Activated naive CD4-positive, alpha-beta T cell treated with anti-CD3 and anti-CD28 coated beads, Interleukin-2, amount 50 U/mL, for 16 hours (primary cell): ENCODE measurements around the gene DLG2.

Experiments
- DNase-seq: peaks from one replicate; pipeline ENCODE4 v3.0.0-alpha.2; 2020

DLG2 gene

DNA sequence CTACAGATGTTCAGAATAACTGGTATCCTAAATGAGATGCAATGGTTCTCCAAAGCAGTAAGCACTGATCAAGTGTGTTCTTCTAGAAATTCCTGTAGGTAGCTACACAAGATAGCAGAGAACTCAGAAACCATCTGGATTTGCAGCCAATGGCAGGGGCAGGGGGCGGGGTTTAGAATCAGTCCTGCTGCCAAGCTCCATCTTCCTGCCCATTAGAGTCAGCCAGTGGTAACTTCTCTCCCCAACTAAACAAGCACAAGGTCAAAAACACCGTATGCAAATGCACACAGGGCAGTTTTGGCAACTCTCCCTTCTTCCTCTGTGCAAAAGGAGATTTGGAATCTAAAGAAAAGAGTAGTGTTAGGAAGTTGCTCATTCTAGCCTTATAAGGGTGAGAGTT is 2103.5 kb downstream of the DLG2 start:
- DNase-seq: no peak

- no peak for DNase-seq
Measured at GRCh38 chr11:83522911-83523310, 2104.2 kb downstream of the DLG2 start.

DNA sequence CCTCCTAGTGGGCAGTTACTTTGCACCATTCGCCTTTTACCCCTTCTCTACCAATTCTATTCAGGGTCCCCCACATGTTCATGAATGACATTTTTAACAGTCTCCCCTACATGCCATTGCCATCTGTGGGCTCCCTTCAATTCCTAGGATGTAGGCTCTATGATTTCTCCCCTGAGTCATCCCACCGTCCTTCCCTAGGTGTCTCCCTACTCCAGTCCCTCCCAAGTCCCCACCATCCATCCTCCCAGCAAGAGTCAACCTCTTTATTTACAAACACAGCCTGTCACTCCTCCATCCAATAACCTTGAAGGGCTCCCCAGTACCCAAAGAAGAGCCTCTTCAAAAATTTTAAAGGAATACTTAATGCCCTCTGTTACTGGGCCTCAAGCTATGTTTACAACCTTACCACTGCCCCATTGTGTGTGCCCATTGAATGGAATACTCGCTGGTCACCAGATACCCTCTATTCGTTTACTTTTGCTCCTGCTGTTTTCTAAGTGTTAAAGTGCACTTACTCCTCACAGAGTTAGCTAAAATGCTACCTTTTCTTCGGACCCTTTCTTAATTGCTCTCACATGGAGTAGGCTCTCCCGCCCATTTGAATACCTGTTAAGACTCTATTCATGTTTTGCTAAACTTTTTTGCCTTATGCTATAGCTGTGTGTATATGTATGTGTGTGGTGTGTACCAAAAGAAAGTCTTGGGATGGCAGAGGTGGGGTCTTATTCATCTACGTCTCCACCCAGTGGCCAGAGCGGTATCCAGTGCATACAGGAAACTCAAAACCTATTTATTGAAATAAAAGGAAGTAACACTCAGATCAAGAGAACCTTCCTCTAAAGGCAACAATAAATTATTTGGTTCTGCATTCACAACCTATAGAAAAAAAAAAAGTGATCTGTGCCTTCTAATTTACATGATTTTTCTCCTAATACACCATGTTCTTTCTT is 2105.2 kb downstream of the DLG2 start:
- no peak for DNase-seq

DNA sequence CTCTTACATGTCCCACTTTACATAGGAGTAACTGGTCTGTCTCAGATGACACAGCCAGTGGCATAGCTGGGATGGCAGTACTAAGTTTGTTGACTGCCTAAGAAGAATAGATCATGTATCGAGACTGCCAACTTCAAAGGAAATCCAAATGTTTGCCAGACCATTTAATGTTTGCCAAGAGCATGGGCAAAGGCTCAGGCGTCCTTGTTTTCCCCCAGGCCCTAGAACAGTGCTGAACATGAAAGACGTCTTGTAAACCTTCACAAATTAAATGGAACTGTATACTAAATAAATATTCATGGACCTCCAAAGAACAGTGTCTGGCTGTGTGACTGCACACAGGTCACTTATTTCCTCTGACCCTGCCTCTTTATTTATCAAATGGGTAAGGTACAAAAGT is 2106.3 kb downstream of the DLG2 start:
- no peak for DNase-seq

- DNase-seq: no peak
Measured at GRCh38 chr11:83511646-83512045, 2115.5 kb downstream of the DLG2 start.

- no peak for DNase-seq
Measured at GRCh38 chr11:83510530-83511460, 2116.3 kb downstream of the DLG2 start.

GRCh38 chr11:83508804-83509203 is 2118.3 kb downstream of the DLG2 start:
- DNase-seq: no peak

- no peak for DNase-seq
Measured at GRCh38 chr11:83502041-83502440, 2125.1 kb downstream of the DLG2 start.

GRCh38 chr11:83493917-83494316 is 2133.2 kb downstream of the DLG2 start:
- DNase-seq: no peak

DNA sequence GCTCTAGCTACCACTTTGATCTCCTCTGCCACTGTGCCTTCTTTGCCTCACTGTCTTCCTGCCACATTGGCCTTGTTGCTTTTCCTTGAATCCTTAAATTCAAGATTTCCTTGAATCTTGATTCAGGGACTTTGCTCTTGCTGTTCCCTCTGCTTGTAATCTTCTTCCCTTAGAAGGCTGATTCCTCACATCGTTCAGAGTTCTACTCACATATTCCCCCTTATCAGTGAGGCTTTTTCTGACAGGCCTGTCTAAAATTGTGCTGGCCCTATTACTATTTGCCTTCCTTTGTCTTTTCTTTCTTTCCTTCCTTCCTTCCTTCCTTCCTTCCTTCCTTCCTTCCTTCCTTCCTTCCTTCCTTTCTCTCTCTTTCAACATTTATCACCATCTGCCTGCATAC is 2134.1 kb downstream of the DLG2 start:
- DNase-seq: no peak

DNA sequence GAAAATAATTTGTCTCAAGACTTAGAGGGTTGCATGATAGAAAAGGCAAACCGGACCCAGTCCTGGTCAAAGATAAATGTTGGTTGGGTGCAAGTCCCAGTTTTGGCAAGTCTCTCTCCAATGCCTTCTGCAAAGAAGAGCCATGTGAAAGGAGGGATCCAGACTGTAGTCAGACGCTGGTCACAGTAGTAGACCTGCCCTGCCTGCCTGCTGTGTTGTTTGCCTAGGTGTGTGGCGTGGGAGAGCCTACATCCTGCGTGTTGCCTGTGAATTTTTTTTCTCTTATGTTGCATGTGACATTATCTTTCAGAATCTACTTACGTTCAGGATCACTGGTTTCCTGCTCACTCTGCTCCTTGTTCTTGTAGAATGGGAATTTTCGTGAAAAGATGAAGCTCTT is 2143.3 kb downstream of the DLG2 start:
- DNase-seq: no peak

GRCh38 chr11:83480811-83481210 is 2146.3 kb downstream of the DLG2 start:
- no peak for DNase-seq

DNA sequence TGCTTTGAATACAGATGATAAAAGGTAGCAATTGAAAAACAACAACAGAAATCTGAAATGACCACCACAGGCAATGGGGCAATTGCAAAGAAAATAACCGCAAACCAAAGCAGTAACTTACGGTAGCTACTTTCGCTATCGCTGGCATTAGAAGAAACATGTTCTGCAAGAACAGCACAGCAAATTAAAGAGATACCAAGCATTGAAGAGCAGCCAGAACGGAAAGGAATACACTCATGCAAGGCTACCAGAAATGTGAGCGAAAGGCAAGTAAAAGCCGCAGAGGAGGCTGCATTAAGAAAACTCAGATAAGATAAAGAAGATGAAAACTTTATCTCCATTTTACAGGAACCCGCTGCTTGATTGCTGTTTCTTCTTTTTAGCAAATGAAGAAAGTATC is 2146.9 kb downstream of the DLG2 start:
- DNase-seq: no peak

- DNase-seq: no peak
Measured at GRCh38 chr11:83477772-83478171, 2149.4 kb downstream of the DLG2 start.

- DNase-seq: no peak
Measured at GRCh38 chr11:83475760-83476159, 2151.4 kb downstream of the DLG2 start.

DNA sequence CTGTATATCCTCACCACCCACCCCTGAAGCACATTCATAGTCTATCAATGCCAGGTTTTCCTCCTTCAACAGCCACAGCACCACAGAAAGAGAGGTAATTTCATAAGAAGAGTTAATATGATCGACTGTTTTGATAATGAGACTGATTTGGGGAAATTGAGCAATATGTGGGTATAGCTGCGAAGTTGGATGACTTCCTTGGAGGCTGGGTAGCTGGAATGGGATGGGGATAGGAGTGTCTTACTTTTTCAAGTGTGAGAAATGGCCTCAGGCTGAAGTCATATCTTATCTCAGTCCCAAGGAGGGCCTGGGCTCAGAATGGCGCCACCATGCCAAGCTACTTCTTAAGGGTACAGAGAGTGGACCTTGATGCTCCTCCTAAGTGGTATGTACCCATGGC is 2153.4 kb downstream of the DLG2 start:
- no peak for DNase-seq

- DNase-seq: no peak
Measured at GRCh38 chr11:83472806-83473205, 2154.3 kb downstream of the DLG2 start.

- no peak for DNase-seq
Measured at GRCh38 chr11:83471831-83472727, 2155.1 kb downstream of the DLG2 start.

DNA sequence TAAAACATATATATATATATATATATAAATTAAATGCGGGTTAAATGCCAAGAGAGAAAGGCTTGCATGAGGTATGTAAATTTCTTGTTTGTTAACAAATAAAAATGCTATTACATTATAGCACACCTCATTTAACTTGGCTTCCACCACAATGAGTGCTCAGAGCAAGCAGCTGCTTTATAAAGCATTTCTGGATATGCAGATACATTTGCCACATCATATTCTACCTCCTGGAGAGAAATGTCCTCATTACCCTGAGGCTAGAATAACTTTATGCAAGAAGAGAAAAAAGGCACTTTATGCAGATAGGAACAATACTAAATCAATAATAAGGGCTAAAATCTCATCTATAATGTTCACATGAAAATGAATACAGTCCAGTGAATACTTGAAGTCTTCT is 2159.3 kb downstream of the DLG2 start:
- DNase-seq: no peak

DNA sequence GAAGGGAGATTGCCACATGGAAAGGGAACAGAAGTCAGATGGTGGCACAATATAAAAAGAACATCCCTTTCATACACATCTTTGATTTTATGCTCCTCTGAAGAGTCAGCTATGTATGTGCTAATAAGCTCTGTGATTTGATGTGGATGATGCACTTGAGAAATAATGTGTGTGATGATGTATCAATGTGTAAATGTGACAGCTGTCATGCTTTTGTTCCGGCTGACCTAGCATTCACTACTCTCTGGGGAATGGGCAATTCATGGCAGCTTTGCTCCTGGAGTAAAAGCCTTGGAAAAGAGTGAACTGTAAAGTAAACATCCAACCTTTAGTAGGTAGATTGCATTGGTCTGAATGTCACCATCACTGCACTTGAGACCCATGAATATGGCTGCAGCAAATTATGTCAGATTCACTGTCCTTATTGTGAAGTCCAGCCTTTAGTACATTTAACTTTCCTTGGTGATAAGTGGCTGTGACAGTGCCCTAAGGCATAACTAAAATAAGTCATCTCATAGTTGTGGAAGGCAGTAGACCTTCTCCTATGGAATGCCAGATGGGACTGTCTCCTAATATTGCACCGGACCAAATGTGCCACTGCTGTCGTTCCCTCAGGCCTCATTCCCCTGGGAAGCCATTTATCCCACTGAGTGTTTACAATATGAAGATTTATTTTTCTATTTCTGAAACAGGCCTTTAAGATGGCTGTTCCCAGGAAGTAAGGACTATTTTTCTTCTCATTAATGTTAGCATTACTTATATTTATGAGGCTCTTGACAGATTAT is 2162.8 kb downstream of the DLG2 start:
- no peak for DNase-seq

DNA sequence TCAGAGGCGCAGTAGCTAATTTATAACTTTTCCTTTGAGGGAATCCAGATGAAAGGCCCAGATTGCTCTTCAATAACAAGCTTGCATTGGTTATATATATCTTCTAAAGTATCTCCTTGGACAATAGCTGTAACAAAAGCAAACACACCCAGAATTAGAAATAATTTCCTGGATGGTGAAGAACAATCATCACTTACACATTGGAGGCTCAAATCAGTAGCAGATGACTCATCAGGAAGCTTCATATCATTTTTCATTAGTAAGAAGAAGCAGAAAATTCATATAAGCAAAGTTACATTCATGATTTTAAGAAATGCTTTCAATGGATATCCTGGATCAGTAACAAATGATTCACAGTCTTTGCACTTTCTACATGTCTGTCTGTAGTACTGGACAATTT is 2167.3 kb downstream of the DLG2 start:
- DNase-seq: no peak

GRCh38 chr11:83456566-83456965 is 2170.6 kb downstream of the DLG2 start:
- DNase-seq: no peak
